T-helper 17 cell (primary cell): ENCODE results near the gene RABAC1. TPM values are rescaled to one million over a fixed set of nuclear protein-coding genes. Genes with fewer than 3 reads are reported as not detected.
"Not testable (repeated sequence)": the region's sequence is repeated elsewhere in the genome, so short reads cannot be mapped to it uniquely, and the experiment has no call there.

ENCODE experiments used
- ATAC-seq: fragments of 150-1000 bp; cut with Tn5 transposase; 2 replicates; pipeline ENCODE4 v1.10.0; 2021; ENCODE audit warnings: mild to moderate bottlenecking, moderate library complexity
- DNase-seq, 3 donors: peaks; one replicate each; pipeline versions ENCODE4 v3.0.0 to v3.0.0-alpha.2; 2020 to 2021
- H3K9me3 ChIP-seq: one replicate; pipeline ENCODE4 v1.7.0; 2013; ENCODE audit warnings: low read length, mild to moderate bottlenecking; ENCODE audit not compliant: control insufficient read depth, poor library complexity, severe bottlenecking
- H3K27ac Mint-ChIP-seq: one replicate; pipeline ENCODE4 v1.8.0; 2022; ENCODE audit warnings: mild to moderate bottlenecking, moderate library complexity, mixed read lengths
- H3K27me3 Mint-ChIP-seq: one replicate; pipeline ENCODE4 v1.8.0; 2022; ENCODE audit warnings: mixed read lengths
- H3K36me3 Mint-ChIP-seq: one replicate; pipeline ENCODE4 v1.8.0; 2022; ENCODE audit warnings: low read depth, mixed read lengths
- H3K4me1 Mint-ChIP-seq: one replicate; pipeline ENCODE4 v1.8.0; 2022; ENCODE audit warnings: mild to moderate bottlenecking, mixed read lengths
- H3K4me3 Mint-ChIP-seq: one replicate; pipeline ENCODE4 v1.8.0; 2022; ENCODE audit warnings: mild to moderate bottlenecking, moderate library complexity, mixed read lengths
- total RNA-seq, 4 donors: library from RNA in 2 of 4; stranded (reverse) in 2 of 4; gene quantifications; one replicate each; pipeline ENCODE4 v1.2.3 and lab custom pipeline; 2022 to 2026

Gene RABAC1
- total RNA-seq, 2 donors from 2014 or later: 90.1 to 98.3 TPM

GRCh38 chr19:41918095-41918494 is 41.0 kb downstream of the RABAC1 start:
- Mint-ChIP-seq H3K4me1 (peaks cover 23% of the 10 kb centered on the region), H3K27ac (no peak overlapping the region), H3K4me3 (no peak overlapping the region), H3K36me3 (peaks cover 12% of the 10 kb centered on the region), H3K27me3 (peaks cover 15% of the 10 kb centered on the region)
- H3K9me3 ChIP-seq: no peaks in the 10 kb centered on the region
- no peak for DNase-seq
- no peak for ATAC-seq

GRCh38 chr19:41917676-41918075 is 41.4 kb downstream of the RABAC1 start:
- DNase-seq (no peak), ATAC-seq (no peak)
- Mint-ChIP-seq H3K27me3 (peaks cover 11% of the 10 kb centered on the region), H3K27ac (no peak overlapping the region), H3K4me1 (peaks cover 21% of the 10 kb centered on the region), H3K4me3 (no peak overlapping the region), H3K36me3 (peaks cover 11% of the 10 kb centered on the region)
- H3K9me3 ChIP-seq: no peaks in the 10 kb centered on the region

GRCh38 chr19:41915776-41916414 is 43.2 kb downstream of the RABAC1 start:
- DNase-seq (no peak), ATAC-seq (peak; percentile 20)
- Mint-ChIP-seq H3K27me3 (peaks cover 15% of the 10 kb centered on the region), H3K4me3 (no peak overlapping the region), H3K27ac (no peak overlapping the region), H3K36me3 (peaks cover 3% of the 10 kb centered on the region), H3K4me1 (peaks cover 22% of the 10 kb centered on the region)
- H3K9me3 ChIP-seq: no peaks in the 10 kb centered on the region

- H3K9me3 ChIP-seq: no peaks in the 10 kb centered on the region
- no peak overlapping the region for H3K4me3 Mint-ChIP-seq
- ATAC-seq (no peak), DNase-seq (no peak)
- peaks cover 15% of the 10 kb centered on the region for H3K27me3 Mint-ChIP-seq
- peaks cover 3% of the 10 kb centered on the region for H3K36me3 Mint-ChIP-seq
- H3K4me1 Mint-ChIP-seq: peaks cover 29% of the 10 kb centered on the region
- no peak overlapping the region for H3K27ac Mint-ChIP-seq
Measured at GRCh38 chr19:41915021-41915775, 43.9 kb downstream of the RABAC1 start.

- not testable (repeated sequence) for H3K36me3 Mint-ChIP-seq, H3K4me3 Mint-ChIP-seq, ATAC-seq, H3K9me3 ChIP-seq, DNase-seq
- Mint-ChIP-seq H3K27ac (peak overlapping the region; percentile 43), H3K4me1 (peaks cover 30% of the 10 kb centered on the region), H3K27me3 (peaks cover 15% of the 10 kb centered on the region)
Measured at GRCh38 chr19:41914424-41914834, 44.7 kb downstream of the RABAC1 start.

- ATAC-seq (peak; percentile 10), DNase-seq (no peak)
- Mint-ChIP-seq H3K27ac (peak overlapping the region; percentile 43), H3K27me3 (peaks cover 15% of the 10 kb centered on the region), H3K36me3 (peaks cover 5% of the 10 kb centered on the region), H3K4me3 (no peak overlapping the region), H3K4me1 (peaks cover 34% of the 10 kb centered on the region)
- H3K9me3 ChIP-seq: no peaks in the 10 kb centered on the region
Measured at GRCh38 chr19:41913538-41914423, 45.3 kb downstream of the RABAC1 start.

GRCh38 chr19:41912899-41913537 is 46.1 kb downstream of the RABAC1 start:
- peaks cover 34% of the 10 kb centered on the region for H3K4me1 Mint-ChIP-seq
- ATAC-seq (peak; percentile 35), DNase-seq (no peak)
- no peak overlapping the region for H3K4me3 Mint-ChIP-seq
- peaks cover 15% of the 10 kb centered on the region for H3K27me3 Mint-ChIP-seq
- peaks cover 5% of the 10 kb centered on the region for H3K36me3 Mint-ChIP-seq
- H3K27ac Mint-ChIP-seq: no peak overlapping the region
- no peaks in the 10 kb centered on the region for H3K9me3 ChIP-seq

GRCh38 chr19:41911889-41912731 is 47.0 kb downstream of the RABAC1 start:
- H3K9me3 ChIP-seq: no peaks in the 10 kb centered on the region
- Mint-ChIP-seq H3K27ac (peak overlapping the region; percentile 79), H3K4me3 (peak overlapping the region; percentile 55), H3K27me3 (peaks cover 15% of the 10 kb centered on the region), H3K4me1 (peaks cover 34% of the 10 kb centered on the region), H3K36me3 (peaks cover 5% of the 10 kb centered on the region)
- DNase-seq: no peak
- no peak for ATAC-seq

GRCh38 chr19:41910992-41911888 is 47.9 kb downstream of the RABAC1 start:
- peaks cover 15% of the 10 kb centered on the region for H3K27me3 Mint-ChIP-seq
- H3K4me1 Mint-ChIP-seq: peaks cover 38% of the 10 kb centered on the region
- H3K36me3 Mint-ChIP-seq: peaks cover 5% of the 10 kb centered on the region
- ATAC-seq (peak; percentile 15), DNase-seq (no peak)
- H3K9me3 ChIP-seq: no peaks in the 10 kb centered on the region
- peak overlapping the region; percentile 55 for H3K4me3 Mint-ChIP-seq
- peak overlapping the region; percentile 79 for H3K27ac Mint-ChIP-seq

- Mint-ChIP-seq H3K27ac (peak overlapping the region; percentile 79), H3K36me3 (peaks cover 10% of the 10 kb centered on the region), H3K4me3 (peak overlapping the region; percentile 53), H3K4me1 (peaks cover 44% of the 10 kb centered on the region), H3K27me3 (peaks cover 15% of the 10 kb centered on the region)
- DNase-seq (no peak), ATAC-seq (peak; percentile 14)
- H3K9me3 ChIP-seq: no peaks in the 10 kb centered on the region
Measured at GRCh38 chr19:41910240-41910991, 48.7 kb downstream of the RABAC1 start.

GRCh38 chr19:41909706-41910105 is 49.4 kb downstream of the RABAC1 start:
- peaks cover 15% of the 10 kb centered on the region for H3K27me3 Mint-ChIP-seq
- H3K4me3 Mint-ChIP-seq: no peak overlapping the region
- peak overlapping the region; percentile 29 for H3K27ac Mint-ChIP-seq
- H3K36me3 Mint-ChIP-seq: peaks cover 10% of the 10 kb centered on the region
- H3K4me1 Mint-ChIP-seq: peaks cover 45% of the 10 kb centered on the region
- ATAC-seq (no peak), DNase-seq (no peak)
- no peaks in the 10 kb centered on the region for H3K9me3 ChIP-seq
